ENCODE results near the gene MAPT.

GRCh38 chr17:45888392-45888791, 6.0 kb upstream of the MAPT start:
- TF ChIP-seq, protein P1, sequence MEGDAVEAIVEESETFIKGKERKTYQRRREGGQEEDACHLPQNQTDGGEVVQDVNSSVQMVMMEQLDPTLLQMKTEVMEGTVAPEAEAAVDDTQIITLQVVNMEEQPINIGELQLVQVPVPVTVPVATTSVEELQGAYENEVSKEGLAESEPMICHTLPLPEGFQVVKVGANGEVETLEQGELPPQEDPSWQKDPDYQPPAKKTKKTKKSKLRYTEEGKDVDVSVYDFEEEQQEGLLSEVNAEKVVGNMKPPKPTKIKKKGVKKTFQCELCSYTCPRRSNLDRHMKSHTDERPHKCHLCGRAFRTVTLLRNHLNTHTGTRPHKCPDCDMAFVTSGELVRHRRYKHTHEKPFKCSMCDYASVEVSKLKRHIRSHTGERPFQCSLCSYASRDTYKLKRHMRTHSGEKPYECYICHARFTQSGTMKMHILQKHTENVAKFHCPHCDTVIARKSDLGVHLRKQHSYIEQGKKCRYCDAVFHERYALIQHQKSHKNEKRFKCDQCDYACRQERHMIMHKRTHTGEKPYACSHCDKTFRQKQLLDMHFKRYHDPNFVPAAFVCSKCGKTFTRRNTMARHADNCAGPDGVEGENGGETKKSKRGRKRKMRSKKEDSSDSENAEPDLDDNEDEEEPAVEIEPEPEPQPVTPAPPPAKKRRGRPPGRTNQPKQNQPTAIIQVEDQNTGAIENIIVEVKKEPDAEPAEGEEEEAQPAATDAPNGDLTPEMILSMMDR (IDR thresholded peaks at IDR 0.05): no peak
- TF ChIP-seq EZH2phosphoT487 (IDR thresholded peaks at IDR 0.05): no peak
